ENCODE data around the gene NRM.

Gene NRM

DNA sequence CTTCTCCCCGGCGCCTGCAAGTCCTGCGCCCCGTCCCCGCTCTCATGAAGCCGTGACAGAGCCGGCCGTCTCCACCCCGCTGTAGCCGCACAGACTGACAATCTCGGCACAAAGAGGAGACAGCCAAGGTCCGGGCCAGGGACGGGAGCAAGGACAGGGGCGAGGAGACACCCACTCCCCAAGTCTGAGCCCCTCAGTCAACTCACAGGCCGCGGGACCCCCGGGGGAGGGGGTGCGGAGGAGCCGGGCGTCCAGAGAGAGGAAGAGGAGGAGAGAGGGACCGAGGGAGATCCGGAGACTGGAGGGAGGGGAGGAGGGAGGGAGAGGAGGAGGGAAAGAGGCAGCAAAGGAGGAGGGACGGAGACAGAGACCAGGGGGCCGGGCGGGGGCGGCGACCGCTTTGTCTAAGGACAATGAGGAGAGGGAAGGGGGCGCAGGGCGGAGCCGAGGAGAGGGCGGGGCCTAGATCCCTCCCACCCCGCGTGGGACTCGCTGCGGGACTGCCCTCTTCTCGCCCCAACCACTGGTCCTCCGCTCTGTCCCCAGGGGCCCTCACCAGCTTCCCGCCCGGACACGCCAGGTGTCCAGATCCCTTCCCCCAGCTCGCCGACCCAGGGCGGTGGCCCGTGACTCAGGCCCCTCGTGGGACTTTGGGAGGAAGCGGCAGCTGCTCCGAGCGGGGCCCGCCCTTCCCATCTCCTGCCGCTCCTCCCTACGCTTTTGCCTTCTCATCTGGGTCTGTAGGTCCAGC, 3.7 kb downstream of the NRM start (continued):
- TF ChIP-seq, protein P1, sequence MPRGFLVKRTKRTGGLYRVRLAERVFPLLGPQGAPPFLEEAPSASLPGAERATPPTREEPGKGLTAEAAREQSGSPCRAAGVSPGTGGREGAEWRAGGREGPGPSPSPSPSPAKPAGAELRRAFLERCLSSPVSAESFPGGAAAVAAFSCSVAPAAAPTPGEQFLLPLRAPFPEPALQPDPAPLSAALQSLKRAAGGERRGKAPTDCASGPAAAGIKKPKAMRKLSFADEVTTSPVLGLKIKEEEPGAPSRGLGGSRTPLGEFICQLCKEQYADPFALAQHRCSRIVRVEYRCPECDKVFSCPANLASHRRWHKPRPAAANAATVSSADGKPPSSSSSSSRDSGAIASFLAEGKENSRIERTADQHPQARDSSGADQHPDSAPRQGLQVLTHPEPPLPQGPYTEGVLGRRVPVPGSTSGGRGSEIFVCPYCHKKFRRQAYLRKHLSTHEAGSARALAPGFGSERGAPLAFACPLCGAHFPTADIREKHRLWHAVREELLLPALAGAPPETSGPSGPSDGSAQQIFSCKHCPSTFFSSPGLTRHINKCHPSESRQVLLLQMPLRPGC (tag by site-specific recombination; IDR thresholded peaks at IDR 0.05), result no peak
- TF ChIP-seq ZNF184 (tag by site-specific recombination; IDR thresholded peaks at IDR 0.05) (no peak), ZNF37A (tag by site-specific recombination; IDR thresholded peaks at IDR 0.05) (no peak), ZNF112 (tag by site-specific recombination; IDR thresholded peaks at IDR 0.05) (no peak), SALL2 (tag by site-specific recombination; IDR thresholded peaks at IDR 0.05; ENCODE audit: borderline replicate concordance) (no peak), ZNF658 (tag by site-specific recombination; IDR thresholded peaks at IDR 0.05) (no peak), SP2 (tag by site-specific recombination; IDR thresholded peaks at IDR 0.05) (peak; percentile 97), GLIS1 (tag by site-specific recombination; IDR thresholded peaks at IDR 0.05) (peak; percentile 84), ZNF2 (tag by site-specific recombination; IDR thresholded peaks at IDR 0.05) (0 out of 2 replicates have a peak, but pooled peaks have one; percentile 28), ZNF768 (tag by site-specific recombination; IDR thresholded peaks at IDR 0.05) (no peak), ZNF433 (tag by site-specific recombination; IDR thresholded peaks at IDR 0.05; ENCODE audit: low read depth) (no peak), ZNF544 (tag by site-specific recombination; IDR thresholded peaks at IDR 0.05) (no peak), ZSCAN16 (tag by site-specific recombination; IDR thresholded peaks at IDR 0.05) (0 out of 2 replicates have a peak, but pooled peaks have one; percentile 43), ZNF558 (tag by site-specific recombination; IDR thresholded peaks at IDR 0.05) (no peak), SP7 (tag by site-specific recombination; IDR thresholded peaks at IDR 0.05) (peak; percentile 88), ZEB2 (tag by site-specific recombination; IDR thresholded peaks at IDR 0.05) (peak; percentile 90), ZNF354C (tag by site-specific recombination; IDR thresholded peaks at IDR 0.05; ENCODE audit: borderline replicate concordance, low read depth) (no peak), ZNF792 (tag by site-specific recombination; IDR thresholded peaks at IDR 0.05) (no peak), ZBTB7A (tag by site-specific recombination; IDR thresholded peaks at IDR 0.05; ENCODE audit: low read depth) (peak; percentile 12; the same call in 1 of the 2 replicates), ZNF133 (tag by site-specific recombination; IDR thresholded peaks at IDR 0.05) (no peak), BCL11A (tag by site-specific recombination; IDR thresholded peaks at IDR 0.05; ENCODE audit: low read depth) (0 out of 2 replicates have a peak, but pooled peaks have one; percentile 45), ZSCAN30 (tag by site-specific recombination; IDR thresholded peaks at IDR 0.05) (no peak), ZNF654 (tag by site-specific recombination; IDR thresholded peaks at IDR 0.05; ENCODE audit: low read depth) (no peak), SETDB1 (IDR thresholded peaks at IDR 0.05; ENCODE audit: insufficient read length, low read length) (no peak)
- TF ChIP-seq, protein P2, sequence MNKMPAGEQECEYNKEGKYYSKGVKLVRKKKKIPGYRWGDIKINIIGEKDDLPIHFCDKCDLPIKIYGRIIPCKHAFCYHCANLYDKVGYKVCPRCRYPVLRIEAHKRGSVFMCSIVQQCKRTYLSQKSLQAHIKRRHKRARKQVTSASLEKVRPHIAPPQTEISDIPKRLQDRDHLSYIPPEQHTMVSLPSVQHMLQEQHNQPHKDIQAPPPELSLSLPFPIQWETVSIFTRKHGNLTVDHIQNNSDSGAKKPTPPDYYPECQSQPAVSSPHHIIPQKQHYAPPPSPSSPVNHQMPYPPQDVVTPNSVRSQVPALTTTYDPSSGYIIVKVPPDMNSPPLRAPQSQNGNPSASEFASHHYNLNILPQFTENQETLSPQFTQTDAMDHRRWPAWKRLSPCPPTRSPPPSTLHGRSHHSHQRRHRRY (tag by site-specific recombination; IDR thresholded peaks at IDR 0.05), result no peak
- TF ChIP-seq, protein P3, sequence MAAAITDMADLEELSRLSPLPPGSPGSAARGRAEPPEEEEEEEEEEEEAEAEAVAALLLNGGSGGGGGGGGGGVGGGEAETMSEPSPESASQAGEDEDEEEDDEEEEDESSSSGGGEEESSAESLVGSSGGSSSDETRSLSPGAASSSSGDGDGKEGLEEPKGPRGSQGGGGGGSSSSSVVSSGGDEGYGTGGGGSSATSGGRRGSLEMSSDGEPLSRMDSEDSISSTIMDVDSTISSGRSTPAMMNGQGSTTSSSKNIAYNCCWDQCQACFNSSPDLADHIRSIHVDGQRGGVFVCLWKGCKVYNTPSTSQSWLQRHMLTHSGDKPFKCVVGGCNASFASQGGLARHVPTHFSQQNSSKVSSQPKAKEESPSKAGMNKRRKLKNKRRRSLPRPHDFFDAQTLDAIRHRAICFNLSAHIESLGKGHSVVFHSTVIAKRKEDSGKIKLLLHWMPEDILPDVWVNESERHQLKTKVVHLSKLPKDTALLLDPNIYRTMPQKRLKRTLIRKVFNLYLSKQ (tag by site-specific recombination; IDR thresholded peaks at IDR 0.05; ENCODE audit: borderline replicate concordance), result no peak
- TF ChIP-seq, protein P4, sequence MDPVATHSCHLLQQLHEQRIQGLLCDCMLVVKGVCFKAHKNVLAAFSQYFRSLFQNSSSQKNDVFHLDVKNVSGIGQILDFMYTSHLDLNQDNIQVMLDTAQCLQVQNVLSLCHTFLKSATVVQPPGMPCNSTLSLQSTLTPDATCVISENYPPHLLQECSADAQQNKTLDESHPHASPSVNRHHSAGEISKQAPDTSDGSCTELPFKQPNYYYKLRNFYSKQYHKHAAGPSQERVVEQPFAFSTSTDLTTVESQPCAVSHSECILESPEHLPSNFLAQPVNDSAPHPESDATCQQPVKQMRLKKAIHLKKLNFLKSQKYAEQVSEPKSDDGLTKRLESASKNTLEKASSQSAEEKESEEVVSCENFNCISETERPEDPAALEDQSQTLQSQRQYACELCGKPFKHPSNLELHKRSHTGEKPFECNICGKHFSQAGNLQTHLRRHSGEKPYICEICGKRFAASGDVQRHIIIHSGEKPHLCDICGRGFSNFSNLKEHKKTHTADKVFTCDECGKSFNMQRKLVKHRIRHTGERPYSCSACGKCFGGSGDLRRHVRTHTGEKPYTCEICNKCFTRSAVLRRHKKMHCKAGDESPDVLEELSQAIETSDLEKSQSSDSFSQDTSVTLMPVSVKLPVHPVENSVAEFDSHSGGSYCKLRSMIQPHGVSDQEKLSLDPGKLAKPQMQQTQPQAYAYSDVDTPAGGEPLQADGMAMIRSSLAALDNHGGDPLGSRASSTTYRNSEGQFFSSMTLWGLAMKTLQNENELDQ (tag by site-specific recombination; IDR thresholded peaks at IDR 0.05; ENCODE audit: low read depth), result no peak
- TF ChIP-seq, protein P5, sequence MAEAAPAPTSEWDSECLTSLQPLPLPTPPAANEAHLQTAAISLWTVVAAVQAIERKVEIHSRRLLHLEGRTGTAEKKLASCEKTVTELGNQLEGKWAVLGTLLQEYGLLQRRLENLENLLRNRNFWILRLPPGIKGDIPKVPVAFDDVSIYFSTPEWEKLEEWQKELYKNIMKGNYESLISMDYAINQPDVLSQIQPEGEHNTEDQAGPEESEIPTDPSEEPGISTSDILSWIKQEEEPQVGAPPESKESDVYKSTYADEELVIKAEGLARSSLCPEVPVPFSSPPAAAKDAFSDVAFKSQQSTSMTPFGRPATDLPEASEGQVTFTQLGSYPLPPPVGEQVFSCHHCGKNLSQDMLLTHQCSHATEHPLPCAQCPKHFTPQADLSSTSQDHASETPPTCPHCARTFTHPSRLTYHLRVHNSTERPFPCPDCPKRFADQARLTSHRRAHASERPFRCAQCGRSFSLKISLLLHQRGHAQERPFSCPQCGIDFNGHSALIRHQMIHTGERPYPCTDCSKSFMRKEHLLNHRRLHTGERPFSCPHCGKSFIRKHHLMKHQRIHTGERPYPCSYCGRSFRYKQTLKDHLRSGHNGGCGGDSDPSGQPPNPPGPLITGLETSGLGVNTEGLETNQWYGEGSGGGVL (tag by site-specific recombination; IDR thresholded peaks at IDR 0.05), result peak; percentile 98
- TF ChIP-seq, protein P6, sequence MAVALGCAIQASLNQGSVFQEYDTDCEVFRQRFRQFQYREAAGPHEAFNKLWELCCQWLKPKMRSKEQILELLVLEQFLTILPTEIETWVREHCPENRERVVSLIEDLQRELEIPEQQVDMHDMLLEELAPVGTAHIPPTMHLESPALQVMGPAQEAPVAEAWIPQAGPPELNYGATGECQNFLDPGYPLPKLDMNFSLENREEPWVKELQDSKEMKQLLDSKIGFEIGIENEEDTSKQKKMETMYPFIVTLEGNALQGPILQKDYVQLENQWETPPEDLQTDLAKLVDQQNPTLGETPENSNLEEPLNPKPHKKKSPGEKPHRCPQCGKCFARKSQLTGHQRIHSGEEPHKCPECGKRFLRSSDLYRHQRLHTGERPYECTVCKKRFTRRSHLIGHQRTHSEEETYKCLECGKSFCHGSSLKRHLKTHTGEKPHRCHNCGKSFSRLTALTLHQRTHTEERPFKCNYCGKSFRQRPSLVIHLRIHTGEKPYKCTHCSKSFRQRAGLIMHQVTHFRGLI (tag by site-specific recombination; IDR thresholded peaks at IDR 0.05), result no peak
